HG02981 (cell line): ENCODE results near the gene UBAP1.
"Not testable (repeated sequence)": the region's sequence is repeated elsewhere in the genome, so short reads cannot be mapped to it uniquely, and the experiment has no call there.

ENCODE experiments used
- ATAC-seq: cut with Tn5 transposase; IDR thresholded peaks from one replicate; pipeline ENCODE4 v1.9.1; 2021; ENCODE audit warnings: mild to moderate bottlenecking, moderate library complexity; ENCODE audit not compliant: unreplicated experiment

Gene UBAP1

GRCh38 chr9:34178436-34179212, at the start of gene UBAP1:
UBAP1 (plus strand) TSS chr9:34179043; CDS start chr9:34220915, 41,872 bp downstream.
- ATAC-seq, result peak; percentile 99

- no peak for ATAC-seq
Observed at GRCh38 chr9:34131571-34131970, 47.3 kb upstream of the UBAP1 start.

GRCh38 chr9:34133436-34133949, 45.4 kb upstream of the UBAP1 start:
- no peak for ATAC-seq

- ATAC-seq, result no peak
Observed at GRCh38 chr9:34134521-34134920, 44.3 kb upstream of the UBAP1 start.

DNA sequence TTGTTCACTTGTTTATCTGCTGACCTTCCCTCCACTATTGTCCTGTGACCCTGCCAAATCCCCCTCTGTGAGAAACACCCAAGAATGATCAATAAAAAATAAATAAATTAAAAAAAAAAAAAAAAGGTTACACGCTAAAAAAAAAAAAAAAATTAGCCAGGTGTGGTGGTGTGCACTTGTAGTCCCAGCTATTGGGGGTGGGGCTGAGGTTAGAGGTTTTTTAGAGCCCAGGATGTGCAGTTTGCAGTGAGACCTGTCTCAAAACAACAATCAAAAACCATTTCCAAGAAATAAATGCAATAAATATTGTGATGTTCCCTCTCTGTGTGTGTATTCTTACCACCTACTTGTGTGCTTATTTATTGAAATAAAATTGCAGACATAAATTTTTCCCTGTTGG, 40.2 kb upstream of the UBAP1 start:
- ATAC-seq, result not testable (repeated sequence)

DNA sequence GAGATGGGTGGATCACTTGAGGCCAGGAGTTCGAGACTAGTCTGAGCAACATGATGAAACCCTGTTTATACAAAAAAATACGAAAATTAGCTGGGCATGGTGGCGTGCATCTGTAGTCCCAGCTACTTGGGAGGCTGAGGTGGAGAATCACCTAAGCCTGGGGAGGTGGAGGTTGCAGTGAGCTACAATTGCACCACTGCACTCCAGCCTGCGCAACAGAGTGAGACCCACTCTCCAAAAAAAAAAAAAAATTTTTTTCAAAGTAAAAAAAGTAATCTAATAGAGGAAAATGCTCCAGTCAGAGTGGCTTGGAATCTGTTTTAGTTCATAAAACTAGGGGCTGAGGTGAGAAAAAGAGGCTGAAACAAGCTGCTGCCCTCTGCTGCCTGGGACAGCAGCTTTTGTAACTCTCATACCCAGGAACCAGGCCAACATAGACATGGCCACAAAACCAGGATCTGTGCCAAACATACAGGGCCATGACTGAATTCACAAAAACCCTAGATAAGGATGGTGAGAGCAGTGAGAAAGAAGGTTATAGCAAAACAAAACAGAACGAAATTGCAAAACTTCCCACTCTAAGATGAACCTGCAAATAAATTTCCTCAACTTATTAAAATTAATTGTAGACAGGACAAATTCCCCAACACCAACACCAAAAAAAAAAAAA, 39.2 kb upstream of the UBAP1 start:
- ATAC-seq, result no peak

GRCh38 chr9:34140853-34141252, 38.0 kb upstream of the UBAP1 start:
- no peak for ATAC-seq

- no peak for ATAC-seq
Observed at GRCh38 chr9:34143116-34143515, 35.7 kb upstream of the UBAP1 start.

- ATAC-seq, result no peak
Observed at GRCh38 chr9:34145165-34145564, 33.7 kb upstream of the UBAP1 start.

DNA sequence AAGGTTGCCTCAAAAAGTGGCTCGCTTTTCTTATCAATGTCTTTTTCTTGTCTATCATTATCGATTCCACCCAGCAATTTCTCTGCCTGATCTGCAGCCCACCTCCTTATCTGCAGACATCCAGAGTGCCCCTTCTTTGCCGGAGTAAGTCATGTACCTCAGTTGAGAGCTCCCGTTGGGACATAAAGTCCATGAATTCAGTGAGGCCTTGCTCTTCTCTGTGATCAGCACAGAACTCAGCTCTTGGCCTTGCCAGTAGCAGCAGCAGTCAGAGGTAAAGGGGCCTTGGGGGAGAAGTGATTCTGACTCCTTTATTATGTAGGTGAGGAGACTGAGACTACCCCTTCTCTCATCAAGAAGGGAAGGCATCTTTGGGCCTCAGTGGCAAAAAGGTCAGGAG, 27.4 kb upstream of the UBAP1 start:
- ATAC-seq, result no peak

GRCh38 chr9:34154057-34154456, 24.8 kb upstream of the UBAP1 start:
- ATAC-seq, result no peak

DNA sequence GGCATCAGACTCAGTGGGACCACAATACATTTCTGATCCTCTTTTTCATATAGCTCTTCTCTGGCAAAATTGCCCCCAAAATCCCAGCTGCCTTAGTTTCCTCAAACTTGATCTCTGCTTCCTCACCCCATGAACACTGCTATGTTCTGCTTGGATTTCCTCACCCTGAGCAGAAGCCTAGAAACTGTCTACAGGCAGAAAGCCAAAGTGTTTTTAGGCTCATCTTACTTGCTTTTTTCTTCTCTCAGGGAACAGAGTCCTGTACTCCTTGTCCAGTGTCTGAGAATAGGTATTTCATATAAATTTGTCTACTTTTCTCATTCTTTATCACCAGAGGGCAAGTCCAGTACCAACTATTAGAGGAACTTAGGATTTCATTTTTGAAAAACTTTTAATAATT, 21.5 kb upstream of the UBAP1 start:
- ATAC-seq, result no peak

- ATAC-seq, result no peak
Observed at GRCh38 chr9:34157898-34158297, 20.9 kb upstream of the UBAP1 start.

- no peak for ATAC-seq
Observed at GRCh38 chr9:34158362-34158869, 20.4 kb upstream of the UBAP1 start.

DNA sequence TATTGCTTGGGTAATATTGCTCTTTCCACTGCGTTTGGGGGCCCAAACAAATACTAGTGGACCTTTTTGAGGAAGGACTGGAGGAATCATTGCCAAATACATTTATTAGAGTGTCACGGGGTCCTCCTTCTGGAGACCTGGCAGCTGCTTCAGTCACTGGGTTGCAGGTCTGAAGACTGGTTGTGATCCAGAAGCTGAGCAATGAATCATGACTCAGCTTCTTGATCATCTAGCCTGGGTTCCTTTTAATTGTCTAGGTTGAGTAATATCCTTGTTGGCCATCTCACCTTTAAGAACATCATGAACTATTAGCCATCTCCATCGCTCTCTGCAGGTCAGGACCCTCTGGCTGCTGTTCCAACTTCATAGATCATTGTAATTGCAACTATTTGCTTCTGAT, 15.4 kb upstream of the UBAP1 start:
- no peak for ATAC-seq

DNA sequence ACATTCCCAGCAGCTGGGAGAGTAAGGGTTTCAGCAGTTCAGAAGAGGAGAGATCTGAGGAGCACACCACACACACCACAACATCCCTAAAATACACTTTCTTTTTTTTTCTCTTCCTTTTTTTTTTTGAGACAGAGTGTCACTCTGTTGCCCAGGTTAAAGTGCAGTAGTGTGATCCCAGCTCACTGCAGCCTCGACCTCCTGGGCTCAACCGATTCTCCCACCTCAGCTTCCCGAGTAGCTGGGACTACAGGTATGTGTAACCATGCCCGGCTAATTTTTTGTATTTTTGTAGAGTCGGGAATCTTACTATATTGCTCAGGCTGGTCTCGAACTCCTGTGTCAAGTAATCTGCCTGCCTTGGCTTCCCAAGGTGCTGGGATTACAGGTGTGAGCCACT, 9.7 kb upstream of the UBAP1 start:
- ATAC-seq, result no peak

DNA sequence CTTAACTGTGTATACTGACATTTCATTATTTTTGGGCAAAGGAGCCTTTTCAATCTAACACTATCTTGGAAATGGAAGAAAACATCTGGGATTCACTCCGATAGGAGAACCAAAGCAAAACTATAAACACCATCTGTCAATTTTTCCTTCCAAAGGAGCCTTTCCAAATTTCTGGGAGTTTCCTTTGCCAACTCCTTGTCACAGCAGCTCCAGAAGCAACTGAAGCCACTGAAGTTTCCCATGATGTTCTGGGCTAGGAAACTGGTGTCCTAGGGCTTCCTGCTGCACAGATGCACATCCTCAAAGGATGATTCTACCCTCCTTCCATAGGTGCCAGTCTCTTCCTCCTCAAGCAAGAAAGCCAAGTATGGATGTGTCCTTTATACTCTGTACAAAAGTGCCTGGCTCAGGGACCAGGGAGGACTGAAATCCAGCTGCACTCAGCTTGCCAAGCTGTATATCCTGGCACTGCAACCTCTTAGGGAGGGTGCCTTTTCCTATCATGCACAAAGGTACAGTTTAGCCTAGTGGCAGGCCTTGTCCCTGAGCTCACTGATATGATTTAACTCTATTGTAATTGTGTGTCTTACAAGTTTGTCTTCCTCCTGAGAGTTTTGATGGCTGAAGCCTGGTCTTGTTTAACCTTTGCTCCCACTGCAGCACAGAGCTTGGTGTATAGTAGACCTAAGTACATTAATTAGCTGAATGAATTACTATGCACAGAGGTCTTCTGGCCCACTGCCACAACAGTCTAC, 8.4 kb upstream of the UBAP1 start:
- ATAC-seq, result no peak

- no peak for ATAC-seq
Observed at GRCh38 chr9:34171753-34172535, 6.9 kb upstream of the UBAP1 start.

GRCh38 chr9:34176089-34176488, 2.8 kb upstream of the UBAP1 start:
- no peak for ATAC-seq

DNA sequence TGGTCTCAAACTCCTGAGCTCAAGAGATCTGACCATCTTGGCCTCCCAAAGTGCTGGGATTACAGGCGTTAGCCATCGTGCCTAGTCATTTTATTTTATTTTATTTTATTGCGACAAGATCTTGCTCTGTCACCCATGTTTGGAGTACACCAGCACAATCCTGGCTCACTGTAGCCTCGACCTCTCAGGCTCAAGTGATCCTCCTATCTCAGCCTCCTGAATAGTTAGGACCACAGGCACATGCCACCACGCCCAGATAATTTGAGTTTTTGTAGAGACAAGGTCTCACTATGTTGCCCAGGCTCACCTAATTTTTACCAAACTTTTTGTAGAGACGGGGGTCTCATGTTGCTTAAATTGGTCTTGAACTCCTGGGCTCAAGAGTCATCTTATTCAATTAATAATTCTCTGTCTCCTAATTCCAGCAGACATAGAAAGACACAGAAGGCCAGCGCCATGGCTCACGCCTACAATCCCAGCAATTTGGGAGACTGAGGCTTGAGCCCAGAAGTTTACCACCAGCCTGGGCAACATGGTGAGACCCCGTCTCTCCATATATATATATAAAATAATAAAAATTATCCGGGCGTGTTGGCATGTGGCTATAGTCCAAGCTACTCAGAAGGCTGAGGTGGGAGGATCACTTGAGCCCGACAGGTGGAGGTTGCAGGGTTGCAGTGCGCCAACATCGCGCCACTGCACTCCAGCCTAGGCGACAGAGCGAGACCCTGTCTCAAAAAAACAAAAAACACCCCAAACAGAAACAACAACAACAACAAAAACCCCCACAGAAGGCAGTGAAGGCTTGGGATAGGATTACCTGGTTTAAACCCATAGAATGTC, 1.0 kb upstream of the UBAP1 start:
- no peak for ATAC-seq
